ENCODE measurements around the gene ATP2C2.

The ATP2C2 gene

GRCh38 chr16:84350685-84351400, 17.5 kb upstream of the ATP2C2 start:
- H3K27ac ChIP-seq, result no peak overlapping the region
- TF ChIP-seq ZFX (IDR thresholded peaks at IDR 0.05) (no peak), CTCF (conservative IDR thresholded peaks at IDR 0.05) (no peak)

DNA sequence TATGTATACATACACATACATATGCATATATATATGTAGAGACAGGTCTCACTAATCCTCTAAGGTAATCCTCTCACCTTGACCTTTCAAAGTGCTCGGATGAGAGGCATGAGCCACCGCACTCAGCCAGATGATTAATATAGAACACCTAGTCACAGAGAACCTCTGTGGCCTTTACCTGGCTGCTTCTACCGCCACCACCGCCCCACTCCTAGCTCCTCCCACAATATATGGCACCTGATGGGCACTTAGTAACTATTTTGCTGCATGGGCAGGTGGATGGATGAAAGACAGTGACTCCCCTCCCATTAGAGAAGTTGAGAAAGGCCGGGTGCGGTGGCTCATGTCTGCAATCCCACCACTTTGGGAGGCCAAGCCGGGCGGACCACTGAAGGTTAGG, 16.7 kb upstream of the ATP2C2 start:
- no peak overlapping the region for H3K27ac ChIP-seq
- TF ChIP-seq ZFX (IDR thresholded peaks at IDR 0.05) (no peak), CTCF (conservative IDR thresholded peaks at IDR 0.05) (no peak)

DNA sequence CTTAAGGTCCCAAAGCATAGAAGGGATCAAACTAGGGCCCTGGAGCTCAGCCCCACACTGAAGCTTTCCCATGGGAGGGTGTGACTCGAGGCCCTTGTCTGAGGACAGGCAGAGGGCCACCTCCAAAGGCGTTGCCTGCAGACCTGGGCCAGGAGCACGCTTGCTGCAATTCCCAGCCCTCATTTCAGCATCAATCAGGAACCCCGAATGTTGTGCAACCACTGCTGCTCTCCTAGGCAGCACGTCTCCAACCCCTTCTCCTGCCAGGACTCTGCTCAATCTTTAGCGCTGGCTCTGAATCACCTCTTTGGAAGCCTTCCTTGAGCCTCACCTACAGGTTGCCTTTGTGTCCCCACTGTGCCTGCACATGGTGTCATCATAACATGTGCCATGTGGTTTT, 14.0 kb upstream of the ATP2C2 start:
- TF ChIP-seq CTCF (conservative IDR thresholded peaks at IDR 0.05) (no peak), ZFX (IDR thresholded peaks at IDR 0.05) (no peak)
- H3K27ac ChIP-seq, result no peak overlapping the region

DNA sequence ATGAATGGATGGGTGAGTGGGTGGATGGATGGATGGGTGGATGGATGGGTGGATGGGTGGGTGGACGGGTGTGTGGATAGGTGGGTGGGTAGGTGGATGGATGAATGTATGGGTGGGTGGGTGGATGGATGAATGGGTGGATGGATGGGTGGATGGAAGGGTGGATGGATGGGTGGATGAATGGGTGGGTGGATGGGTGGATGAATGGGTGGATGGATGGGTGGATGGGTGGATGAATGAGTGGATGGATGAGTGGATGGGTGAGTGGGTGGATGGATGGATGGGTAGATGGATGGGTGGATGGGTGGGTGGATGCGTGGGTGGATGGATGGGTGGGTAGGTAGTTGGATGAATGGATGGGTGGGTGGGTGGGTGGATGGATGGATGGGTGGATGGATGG, 13.2 kb upstream of the ATP2C2 start:
- H3K27ac ChIP-seq, result no peak overlapping the region

GRCh38 chr16:84356176-84356575, 12.2 kb upstream of the ATP2C2 start:
- peak overlapping the region; percentile 63 for H3K27ac ChIP-seq

More for the DNA sequence above, 13.2 kb upstream of the ATP2C2 start:
- no peak for TF ChIP-seq ZFX (IDR thresholded peaks at IDR 0.05)
- no peak for TF ChIP-seq CTCF (conservative IDR thresholded peaks at IDR 0.05)

GRCh38 chr16:84356591-84357116, 11.7 kb upstream of the ATP2C2 start:
- peak overlapping the region; percentile 63 for H3K27ac ChIP-seq
- TF ChIP-seq CTCF (conservative IDR thresholded peaks at IDR 0.05) (no peak), ZFX (IDR thresholded peaks at IDR 0.05) (no peak)

More at GRCh38 chr16:84356176-84356575, 12.2 kb upstream of the ATP2C2 start:
- TF ChIP-seq ZFX (IDR thresholded peaks at IDR 0.05), result no peak
- TF ChIP-seq CTCF (conservative IDR thresholded peaks at IDR 0.05), result no peak

- TF ChIP-seq ZFX (IDR thresholded peaks at IDR 0.05) (no peak), CTCF (conservative IDR thresholded peaks at IDR 0.05) (no peak)
- H3K27ac ChIP-seq, result peak overlapping the region; percentile 63
Observed at GRCh38 chr16:84357191-84357651, 11.1 kb upstream of the ATP2C2 start.

All from C4-2B (cell line).